Right renal pelvis (tissue), 4 donors: ENCODE results near the gene DRG2. TPM values are rescaled to one million over a fixed set of nuclear protein-coding genes. Genes with fewer than 3 reads are reported as not detected.

Experiments used
- DNase-seq, 4 donors: peaks; one replicate each; pipeline ENCODE4 v3.0.0-alpha.2; 2013; ENCODE audit warnings: low read depth in 4 of 4, low spot score in 3 of 4, missing footprints in 1 of 4
- polyA plus RNA-seq, 4 donors: library from polyadenylated mRNA; unstranded; fragments of 120-200 nt; gene quantifications; one replicate each; pipeline ENCODE4 v1.2.1, GENCODE V29; 2013; ENCODE audit not compliant: insufficient read length in 4 of 4

Gene DRG2, protein sequence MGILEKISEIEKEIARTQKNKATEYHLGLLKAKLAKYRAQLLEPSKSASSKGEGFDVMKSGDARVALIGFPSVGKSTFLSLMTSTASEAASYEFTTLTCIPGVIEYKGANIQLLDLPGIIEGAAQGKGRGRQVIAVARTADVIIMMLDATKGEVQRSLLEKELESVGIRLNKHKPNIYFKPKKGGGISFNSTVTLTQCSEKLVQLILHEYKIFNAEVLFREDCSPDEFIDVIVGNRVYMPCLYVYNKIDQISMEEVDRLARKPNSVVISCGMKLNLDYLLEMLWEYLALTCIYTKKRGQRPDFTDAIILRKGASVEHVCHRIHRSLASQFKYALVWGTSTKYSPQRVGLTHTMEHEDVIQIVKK
- 10 to 100 TPM; 33.2 to 41.8 (median 36.0) TPM for polyA plus RNA-seq

GRCh38 chr17:18087610-18088491 is at the start of gene DRG2:
Gene DRG2 (plus strand): TSS chr17:18087948. CDS start chr17:18088024, 76 bp downstream.
- DNase-seq: peak; percentile 79 to 91 (median 86)

GRCh38 chr17:18038149-18038850 is 49.4 kb upstream of the DRG2 start:
- no peak for DNase-seq

DNA sequence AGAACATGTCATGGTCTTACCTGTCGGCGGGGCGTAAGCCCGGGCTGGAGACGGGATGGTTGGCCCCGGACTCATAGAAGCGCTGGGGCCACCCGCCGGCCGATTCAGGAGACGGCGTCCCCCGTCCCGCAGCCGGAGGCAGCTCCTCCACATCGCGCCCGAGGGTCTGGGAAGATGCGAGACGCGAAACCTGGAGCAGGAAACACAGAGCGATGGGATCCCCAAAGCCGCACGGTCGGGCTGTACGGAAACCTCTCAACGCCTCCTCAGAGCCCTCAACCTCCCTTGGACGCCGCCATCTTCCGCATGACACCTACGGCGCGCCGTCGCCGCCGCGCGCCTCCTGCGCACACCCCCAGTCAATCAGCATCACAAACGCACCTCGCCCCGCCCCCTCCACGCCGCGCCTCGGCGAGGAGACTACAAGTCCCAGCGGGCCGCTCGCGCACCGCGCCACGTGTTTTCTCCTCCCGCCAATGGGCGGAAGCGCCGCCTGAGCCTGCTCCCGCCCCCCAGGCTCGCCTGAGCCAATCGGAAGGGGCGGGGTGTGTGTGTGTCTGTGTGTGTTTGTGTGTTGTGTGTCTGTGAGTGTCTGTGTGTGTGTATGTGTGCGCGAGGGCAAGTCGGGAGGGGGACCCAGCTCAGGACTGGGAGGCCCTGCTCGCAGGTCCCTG is 48.8 kb upstream of the DRG2 start, which contains the start of the genes ATPAF2 and GID4:
ATPAF2 (minus strand) TSS at position 308 of the 674 bp plus-strand sequence; CDS start at position 153, 155 bp downstream.
GID4 (plus strand) TSS at position 548 of the 674 bp plus-strand sequence; CDS start at position 605, 57 bp downstream.
- DNase-seq: peak; percentile 96 to 98 (median 97)

DNA sequence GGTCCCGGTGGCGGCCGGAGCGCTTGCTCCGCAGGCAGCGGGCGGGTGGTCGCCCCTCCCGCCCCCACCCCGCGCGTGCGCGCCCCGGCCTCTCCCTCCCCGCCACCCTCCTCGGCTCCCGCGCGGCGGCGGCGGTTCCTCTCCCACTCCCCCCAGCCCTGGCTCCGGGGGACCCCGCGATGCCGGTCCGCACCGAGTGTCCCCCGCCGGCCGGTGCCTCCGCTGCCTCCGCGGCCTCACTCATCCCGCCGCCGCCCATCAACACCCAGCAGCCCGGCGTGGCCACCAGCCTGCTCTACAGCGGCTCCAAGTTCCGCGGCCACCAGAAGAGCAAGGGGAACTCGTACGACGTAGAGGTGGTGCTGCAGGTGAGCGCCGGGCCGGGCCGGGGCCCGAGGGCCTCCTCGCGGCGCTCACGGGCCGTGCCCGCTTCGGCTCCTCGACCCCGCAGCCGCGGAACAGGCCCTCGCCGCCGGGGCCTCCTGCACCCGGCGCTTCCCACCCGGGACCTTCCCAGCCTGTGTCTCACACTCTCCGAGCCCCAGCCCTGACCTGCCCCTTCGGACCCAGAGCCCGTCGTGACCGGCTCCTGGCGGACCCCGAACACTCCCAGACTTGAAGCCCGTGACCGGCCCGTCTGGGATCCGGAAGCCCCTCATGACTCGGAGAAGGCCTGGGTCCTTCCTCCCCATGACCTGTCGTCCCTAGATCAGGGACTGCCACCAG is 48.0 kb upstream of the DRG2 start:
- peak in 1 of 4 donors; percentile 20 for DNase-seq

DNA sequence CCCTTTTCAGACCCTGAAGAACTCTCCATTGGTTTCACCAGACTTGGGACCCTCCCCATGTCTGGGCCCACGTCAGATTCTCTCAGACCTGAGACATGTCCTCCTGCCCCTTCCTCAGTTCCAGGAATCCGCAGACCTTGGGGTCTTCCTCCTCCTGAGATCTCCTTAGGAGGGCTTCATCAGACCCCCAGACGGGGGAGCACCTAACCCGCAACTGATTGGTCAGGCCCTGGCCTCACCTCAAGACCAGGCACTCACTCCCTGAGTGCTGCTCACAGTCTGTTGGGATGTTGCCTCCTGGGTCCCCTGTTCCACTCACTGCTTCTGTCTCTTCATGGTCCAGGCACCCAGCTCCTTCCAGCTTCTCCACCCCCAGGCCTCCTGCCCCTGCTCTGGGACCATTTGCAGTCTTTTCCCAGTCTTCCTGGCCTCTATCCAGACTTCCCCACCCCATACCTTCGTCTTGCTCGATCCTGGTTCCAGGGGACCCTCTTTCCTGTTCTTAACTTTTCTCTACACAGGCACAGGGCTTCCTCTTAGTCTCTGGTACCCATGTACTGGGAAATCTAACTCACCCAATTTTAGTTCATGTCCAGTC is 47.4 kb upstream of the DRG2 start:
- no peak for DNase-seq

DNA sequence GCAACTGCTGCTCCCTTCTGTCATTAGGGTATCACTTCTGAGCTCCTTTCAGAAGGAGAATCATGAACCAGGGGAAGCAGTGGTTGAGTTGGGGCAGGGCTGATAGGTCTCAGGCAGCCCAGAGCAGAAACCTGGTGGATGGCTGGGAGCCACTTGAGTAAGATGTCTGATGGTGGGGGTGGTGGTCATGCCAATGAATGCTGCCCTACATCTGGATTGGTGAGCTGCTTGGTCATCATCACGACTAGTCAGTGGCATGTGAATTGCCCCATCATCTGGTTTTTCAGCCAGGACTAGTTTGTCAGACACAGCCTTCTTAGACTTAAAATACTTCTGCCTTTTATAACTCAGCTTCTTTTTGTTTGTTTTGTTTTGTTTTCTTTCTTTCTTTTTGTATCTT is 46.0 kb upstream of the DRG2 start:
- no peak for DNase-seq

DNA sequence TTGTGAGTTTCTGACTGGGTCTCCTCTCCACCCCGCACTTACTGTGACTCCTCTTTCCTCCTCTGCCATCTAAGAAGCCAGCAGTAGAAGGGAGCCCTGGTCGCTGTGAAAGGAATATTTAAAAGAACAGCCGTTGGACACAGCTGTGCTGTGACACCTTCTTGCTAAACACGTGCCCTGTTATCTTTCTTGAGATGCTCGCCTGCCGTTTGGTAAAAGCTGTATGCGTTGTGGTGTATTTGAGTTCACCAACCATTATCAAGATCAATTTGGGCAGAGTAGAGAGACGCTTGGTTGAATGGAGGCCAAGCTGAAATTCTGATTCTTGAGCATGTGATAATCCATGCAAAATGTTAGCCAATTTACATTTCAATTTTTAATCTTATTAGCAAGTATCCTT is 44.8 kb upstream of the DRG2 start:
- DNase-seq: no peak

GRCh38 chr17:18043491-18043890 is 44.3 kb upstream of the DRG2 start:
- DNase-seq: no peak

DNA sequence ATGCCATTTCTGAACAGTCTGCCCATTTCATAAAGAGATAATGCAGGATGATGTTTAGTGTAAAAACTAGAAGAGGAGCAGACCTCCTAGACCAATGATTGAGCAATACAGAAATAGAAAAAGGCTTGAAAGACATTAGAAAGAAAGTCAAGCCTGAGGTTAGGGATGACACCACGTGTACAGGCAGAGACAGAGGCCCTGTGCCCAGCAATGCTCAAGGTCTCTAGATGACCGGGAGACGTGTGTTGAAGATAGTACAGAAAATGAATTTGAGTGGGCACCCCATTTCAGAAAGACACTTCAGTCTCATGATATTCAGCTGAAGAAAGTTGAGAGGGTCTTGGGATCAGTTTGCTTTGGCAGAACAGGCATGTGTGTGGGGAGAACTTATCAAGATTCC is 43.1 kb upstream of the DRG2 start:
- DNase-seq: no peak

DNA sequence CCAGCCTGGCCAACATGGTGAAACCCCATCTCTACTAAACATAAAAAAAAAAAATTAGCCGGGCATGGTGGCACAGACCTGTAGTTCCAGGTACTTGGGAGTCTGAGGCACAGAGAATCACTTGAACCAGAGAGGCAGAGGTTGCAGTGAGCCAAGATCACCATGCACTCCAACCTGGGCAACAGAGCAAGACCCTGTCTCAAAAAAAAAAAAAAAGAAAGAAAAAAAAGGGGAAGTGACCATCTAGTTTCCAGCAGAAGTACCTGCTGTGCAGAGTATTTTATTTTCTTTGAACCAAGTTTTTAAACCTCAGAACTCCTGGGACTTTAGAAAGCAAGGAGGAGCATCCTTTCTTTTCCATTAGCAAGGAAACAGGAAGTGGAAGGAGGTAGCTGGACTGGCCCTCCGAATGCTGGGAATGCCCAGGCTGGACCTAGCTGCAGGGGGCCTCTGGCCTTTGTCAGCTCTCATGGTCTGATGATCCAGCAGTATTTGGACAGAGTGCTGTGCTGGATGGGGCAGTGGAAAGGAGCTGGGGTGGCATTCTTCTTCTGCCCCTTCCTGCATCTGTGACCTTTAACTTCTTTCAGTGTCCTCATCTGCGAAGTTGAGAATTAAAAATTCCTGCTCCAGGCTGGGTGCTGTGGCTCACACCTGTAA is 41.9 kb upstream of the DRG2 start:
- no peak for DNase-seq

DNA sequence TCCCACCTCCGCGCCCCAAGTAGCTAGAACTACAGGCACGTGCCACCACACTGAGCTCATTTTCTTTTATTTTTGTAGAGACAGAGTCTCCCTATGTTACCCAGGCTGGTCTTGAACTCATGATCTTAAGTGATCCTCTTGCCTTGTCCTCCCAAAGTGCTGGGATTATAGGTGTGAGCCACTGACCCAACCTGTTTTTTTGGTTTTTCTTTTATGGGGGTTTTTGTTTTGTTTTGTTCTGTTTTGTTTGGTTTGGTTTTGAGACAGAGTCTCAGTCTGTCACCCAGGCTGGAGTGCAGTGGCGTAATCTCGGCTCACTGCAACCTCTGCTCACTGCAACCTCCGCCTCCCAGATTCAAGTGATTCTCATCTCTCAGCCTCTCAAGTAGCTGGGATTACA is 32.2 kb upstream of the DRG2 start:
- no peak for DNase-seq

GRCh38 chr17:18056214-18056613 is 31.5 kb upstream of the DRG2 start:
- DNase-seq: no peak

GRCh38 chr17:18059283-18059682 is 28.5 kb upstream of the DRG2 start:
- no peak for DNase-seq

- DNase-seq: no peak
Observed at GRCh38 chr17:18064053-18064452, 23.7 kb upstream of the DRG2 start.

DNA sequence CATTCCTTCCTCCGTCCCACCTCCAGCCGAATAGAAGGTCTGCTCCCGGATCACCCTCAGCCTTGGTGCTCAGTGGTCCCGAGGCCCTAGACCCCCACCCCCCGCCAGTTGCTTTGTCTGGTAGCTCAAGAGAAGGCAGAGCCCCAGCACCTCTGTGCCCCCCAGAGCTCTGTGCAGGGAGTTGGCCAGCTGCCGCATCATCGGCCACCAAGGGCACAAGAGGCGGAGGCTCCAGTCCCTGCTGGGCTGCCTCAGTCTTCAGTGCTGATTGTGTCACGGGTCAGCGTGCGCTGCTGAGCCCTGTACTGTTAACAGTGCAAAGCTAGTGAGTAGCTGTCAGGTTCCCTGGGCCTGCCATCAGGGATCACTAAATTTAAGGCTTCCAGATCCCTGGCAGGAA is 22.2 kb upstream of the DRG2 start:
- no peak for DNase-seq

- no peak for DNase-seq
Observed at GRCh38 chr17:18066866-18067265, 20.9 kb upstream of the DRG2 start.

DNA sequence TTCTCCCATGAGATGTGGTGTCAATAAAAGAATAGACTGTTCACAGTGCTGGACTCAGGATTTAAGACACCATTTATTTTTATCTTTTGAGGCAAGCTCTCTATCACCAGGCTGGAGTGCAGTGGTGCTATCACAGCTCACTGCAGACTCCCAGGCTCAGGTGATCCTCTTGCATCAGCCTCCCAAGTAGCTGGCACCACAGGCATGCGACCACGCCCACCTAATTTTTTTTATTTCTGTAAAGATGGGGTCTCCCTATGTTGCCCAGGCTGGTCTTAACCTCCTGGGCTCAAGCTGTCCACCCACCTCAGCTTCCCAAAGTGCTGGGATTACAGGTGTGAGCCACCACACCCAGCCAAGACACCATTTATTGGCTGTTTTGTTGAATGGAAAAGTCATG is 18.6 kb upstream of the DRG2 start:
- no peak for DNase-seq

DNA sequence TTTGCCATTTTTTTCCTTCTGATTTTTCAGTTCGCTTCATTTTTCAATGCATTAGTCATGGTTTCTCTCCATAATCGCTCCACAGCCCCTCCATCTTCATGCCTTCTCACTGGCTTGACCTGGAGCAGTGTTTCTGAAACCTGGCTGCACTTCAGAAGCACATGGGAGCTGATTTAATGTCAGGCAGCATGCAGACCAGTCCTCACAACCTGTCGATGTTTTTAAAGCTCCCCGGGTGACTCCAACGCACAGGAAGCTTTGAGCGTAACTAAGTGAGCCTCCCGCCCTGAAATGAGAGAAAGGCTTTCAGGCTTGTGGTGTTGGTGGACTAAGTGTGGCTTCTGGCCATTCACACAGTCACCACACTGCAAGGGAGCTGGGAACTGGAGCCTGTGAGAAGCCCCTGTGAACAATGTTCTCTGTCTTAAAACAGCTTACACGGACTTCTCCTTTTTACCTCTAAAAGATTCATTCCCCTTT is 16.8 kb upstream of the DRG2 start:
- DNase-seq: peak in 2 of 4 donors; percentile 37 to 42
